ENCODE measurements around the gene PAFAH1B2. TPM values are rescaled to one million over a fixed set of nuclear protein-coding genes. Genes with fewer than 3 reads are reported as not detected.

Gene PAFAH1B2
- total RNA-seq, 2 experiments from 2014 or later, result 59.9 to 62.8 TPM

DNA sequence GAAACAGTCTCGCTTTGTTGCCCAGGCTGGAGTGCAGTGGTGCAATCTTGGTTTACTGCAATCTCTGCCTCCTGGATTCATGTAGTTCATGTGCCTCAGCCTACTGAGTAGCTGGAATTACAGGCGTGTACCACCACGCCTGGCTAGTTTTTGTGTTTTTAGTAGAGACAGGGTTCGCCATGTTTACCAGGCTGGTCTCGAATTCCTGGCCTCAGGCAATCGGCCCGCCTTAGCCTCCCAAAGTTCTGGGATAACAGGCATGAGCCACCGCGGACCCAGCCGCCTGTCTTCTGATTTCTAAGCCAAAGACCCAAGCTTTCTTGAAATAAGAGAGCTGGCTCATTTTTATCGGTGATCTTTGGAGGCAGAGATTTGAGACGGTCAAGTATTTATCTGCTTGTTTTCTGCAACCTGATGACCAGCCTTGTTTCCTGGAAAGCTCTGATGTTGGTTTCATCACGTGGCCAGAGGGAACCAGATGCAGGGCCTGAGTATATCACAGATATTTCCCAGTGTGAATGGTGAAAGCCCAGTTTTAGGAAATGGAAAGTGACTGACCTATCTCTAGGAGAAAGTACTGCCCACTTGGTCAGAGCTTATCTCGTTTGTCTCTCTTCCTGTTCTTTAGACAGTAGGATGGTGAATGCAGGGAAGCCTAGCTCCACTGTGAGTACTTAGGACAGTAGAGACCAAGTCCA is 28.8 kb downstream of the PAFAH1B2 start:
- Histone ChIP-seq H2AFZ (ENCODE audit: low read length) (no peak overlapping the region), H3K27ac (ENCODE audit: low read depth, low read length, poor library complexity, severe bottlenecking) (no peak overlapping the region), H3K36me3 (ENCODE audit: insufficient read depth, low read length) (peaks cover 50% of the 10 kb centered on the region), H3K9me2 (ENCODE audit: insufficient read depth, low read length) (no peaks in the 10 kb centered on the region), H3K79me2 (ENCODE audit: insufficient read depth, low read depth, low read length) (no peaks in the 10 kb centered on the region), H4K20me1 (ENCODE audit: insufficient read depth, low read length) (no peaks in the 10 kb centered on the region), H3K9me3 (ENCODE audit: low read length) (no peaks in the 10 kb centered on the region), H3K4me2 (ENCODE audit: low read length) (no peak overlapping the region), H3K4me1 (ENCODE audit: insufficient read depth, low read length, poor library complexity, severe bottlenecking) (peaks cover 4% of the 10 kb centered on the region), H3K4me3 (ENCODE audit: low read depth, low read length, poor library complexity, severe bottlenecking) (no peak overlapping the region)
- DNase-seq (ENCODE audit: low spot score), result no peak
- ChIA-PET CTCF (ENCODE audit: unreplicated experiment) (no interaction called here), POLR2A (interaction anchor here (0.5 to 2.2 kb wide), 2 partner anchors 12 to 97 kb away, joined by 5 to 9 read pairs; no protein-coding TSS in a partner anchor)
- no TSS peak for BruUV-seq (replicated peaks)
- intact Hi-C loops (cut with micrococcal nuclease; ENCODE audit: unreplicated experiment), result no loop called here
- TF ChIP-seq, protein P1, sequence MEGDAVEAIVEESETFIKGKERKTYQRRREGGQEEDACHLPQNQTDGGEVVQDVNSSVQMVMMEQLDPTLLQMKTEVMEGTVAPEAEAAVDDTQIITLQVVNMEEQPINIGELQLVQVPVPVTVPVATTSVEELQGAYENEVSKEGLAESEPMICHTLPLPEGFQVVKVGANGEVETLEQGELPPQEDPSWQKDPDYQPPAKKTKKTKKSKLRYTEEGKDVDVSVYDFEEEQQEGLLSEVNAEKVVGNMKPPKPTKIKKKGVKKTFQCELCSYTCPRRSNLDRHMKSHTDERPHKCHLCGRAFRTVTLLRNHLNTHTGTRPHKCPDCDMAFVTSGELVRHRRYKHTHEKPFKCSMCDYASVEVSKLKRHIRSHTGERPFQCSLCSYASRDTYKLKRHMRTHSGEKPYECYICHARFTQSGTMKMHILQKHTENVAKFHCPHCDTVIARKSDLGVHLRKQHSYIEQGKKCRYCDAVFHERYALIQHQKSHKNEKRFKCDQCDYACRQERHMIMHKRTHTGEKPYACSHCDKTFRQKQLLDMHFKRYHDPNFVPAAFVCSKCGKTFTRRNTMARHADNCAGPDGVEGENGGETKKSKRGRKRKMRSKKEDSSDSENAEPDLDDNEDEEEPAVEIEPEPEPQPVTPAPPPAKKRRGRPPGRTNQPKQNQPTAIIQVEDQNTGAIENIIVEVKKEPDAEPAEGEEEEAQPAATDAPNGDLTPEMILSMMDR (conservative IDR thresholded peaks at IDR 0.05; ENCODE audit: low read length), result no peak
- TF ChIP-seq EZH2phosphoT487 (IDR thresholded peaks at IDR 0.05; ENCODE audit: borderline replicate concordance, low read depth, low read length), result no peak

- intact Hi-C loops (cut with micrococcal nuclease; ENCODE audit: unreplicated experiment), result no loop called here
- no peak for TF ChIP-seq EZH2phosphoT487 (IDR thresholded peaks at IDR 0.05; ENCODE audit: borderline replicate concordance, low read depth, low read length)
- TF ChIP-seq, protein P1 (conservative IDR thresholded peaks at IDR 0.05; ENCODE audit: low read length), result no peak
- Histone ChIP-seq H4K20me1 (ENCODE audit: insufficient read depth, low read length) (no peaks in the 10 kb centered on the region), H3K9me3 (ENCODE audit: low read length) (no peaks in the 10 kb centered on the region), H3K79me2 (ENCODE audit: insufficient read depth, low read depth, low read length) (peaks cover 3% of the 10 kb centered on the region; the same call in 1 of the 2 replicates), H3K27ac (ENCODE audit: low read depth, low read length, poor library complexity, severe bottlenecking) (no peak overlapping the region), H3K4me3 (ENCODE audit: low read depth, low read length, poor library complexity, severe bottlenecking) (no peak overlapping the region), H2AFZ (ENCODE audit: low read length) (no peak overlapping the region), H3K9me2 (ENCODE audit: insufficient read depth, low read length) (no peaks in the 10 kb centered on the region), H3K4me2 (ENCODE audit: low read length) (no peak overlapping the region), H3K36me3 (ENCODE audit: insufficient read depth, low read length) (peaks cover 28% of the 10 kb centered on the region), H3K4me1 (ENCODE audit: insufficient read depth, low read length, poor library complexity, severe bottlenecking) (peaks cover 19% of the 10 kb centered on the region)
- CTCF ChIA-PET (ENCODE audit: unreplicated experiment), result no interaction called here
- no peak for DNase-seq (ENCODE audit: low spot score)
- POLR2A ChIA-PET, result interaction anchor here (0.8 kb wide), 1 partner anchor 9 kb away, joined by 3 read pairs; no protein-coding TSS in a partner anchor
- BruUV-seq (replicated peaks), result no TSS peak
Observed at GRCh38 chr11:117175104-117175503, 31.0 kb downstream of the PAFAH1B2 start.

DNA sequence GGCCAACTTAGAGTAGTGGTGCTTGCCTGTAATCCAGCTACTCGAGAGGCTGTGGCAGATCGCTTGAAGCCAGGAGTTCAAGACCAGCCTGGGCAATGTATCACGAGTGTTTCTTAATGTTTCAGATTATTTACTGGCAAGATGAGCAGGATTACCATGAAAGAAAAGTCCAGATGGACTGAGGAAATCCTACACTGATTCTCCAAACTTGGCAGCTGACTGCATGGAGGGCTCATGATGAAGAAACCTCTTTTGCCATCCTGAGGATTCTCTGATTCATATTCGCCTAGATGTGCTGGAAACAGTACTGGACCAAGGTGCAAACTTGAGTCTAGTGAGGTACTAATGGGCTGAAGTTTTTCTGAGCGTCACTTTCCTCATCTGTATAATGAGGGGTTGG is 31.7 kb downstream of the PAFAH1B2 start:
- no peak overlapping the region for H3K27ac ChIP-seq (ENCODE audit: low read depth, low read length, poor library complexity, severe bottlenecking)
- CTCF ChIA-PET (ENCODE audit: unreplicated experiment), result no interaction called here
- TF ChIP-seq, protein P1 (conservative IDR thresholded peaks at IDR 0.05; ENCODE audit: low read length), result no peak
- TF ChIP-seq EZH2phosphoT487 (IDR thresholded peaks at IDR 0.05; ENCODE audit: borderline replicate concordance, low read depth, low read length), result no peak
- no peaks in the 10 kb centered on the region for H3K9me3 ChIP-seq (ENCODE audit: low read length)
- no peak for DNase-seq (ENCODE audit: low spot score)
- H3K4me3 ChIP-seq (ENCODE audit: low read depth, low read length, poor library complexity, severe bottlenecking), result no peak overlapping the region
- H4K20me1 ChIP-seq (ENCODE audit: insufficient read depth, low read length), result no peaks in the 10 kb centered on the region
- no peak overlapping the region for H3K4me2 ChIP-seq (ENCODE audit: low read length)
- H3K79me2 ChIP-seq (ENCODE audit: insufficient read depth, low read depth, low read length), result peaks cover 3% of the 10 kb centered on the region; the same call in 1 of the 2 replicates
- BruUV-seq (replicated peaks), result no TSS peak
- peaks cover 21% of the 10 kb centered on the region for H3K36me3 ChIP-seq (ENCODE audit: insufficient read depth, low read length)
- H2AFZ ChIP-seq (ENCODE audit: low read length), result no peak overlapping the region
- H3K9me2 ChIP-seq (ENCODE audit: insufficient read depth, low read length), result no peaks in the 10 kb centered on the region
- intact Hi-C loops (cut with micrococcal nuclease; ENCODE audit: unreplicated experiment), result no loop called here
- POLR2A ChIA-PET, result no interaction called here
- H3K4me1 ChIP-seq (ENCODE audit: insufficient read depth, low read length, poor library complexity, severe bottlenecking), result peaks cover 26% of the 10 kb centered on the region

All from OCI-LY7 (cell line).